ENCODE measurements around the gene DDX27.
A peak's percentile ranks its signal among the peaks of the same experiment; 100 is the strongest.
"Not testable (repeated sequence)": the region's sequence is repeated elsewhere in the genome, so short reads cannot be mapped to it uniquely, and the experiment has no call there.

DDX27 gene, protein sequence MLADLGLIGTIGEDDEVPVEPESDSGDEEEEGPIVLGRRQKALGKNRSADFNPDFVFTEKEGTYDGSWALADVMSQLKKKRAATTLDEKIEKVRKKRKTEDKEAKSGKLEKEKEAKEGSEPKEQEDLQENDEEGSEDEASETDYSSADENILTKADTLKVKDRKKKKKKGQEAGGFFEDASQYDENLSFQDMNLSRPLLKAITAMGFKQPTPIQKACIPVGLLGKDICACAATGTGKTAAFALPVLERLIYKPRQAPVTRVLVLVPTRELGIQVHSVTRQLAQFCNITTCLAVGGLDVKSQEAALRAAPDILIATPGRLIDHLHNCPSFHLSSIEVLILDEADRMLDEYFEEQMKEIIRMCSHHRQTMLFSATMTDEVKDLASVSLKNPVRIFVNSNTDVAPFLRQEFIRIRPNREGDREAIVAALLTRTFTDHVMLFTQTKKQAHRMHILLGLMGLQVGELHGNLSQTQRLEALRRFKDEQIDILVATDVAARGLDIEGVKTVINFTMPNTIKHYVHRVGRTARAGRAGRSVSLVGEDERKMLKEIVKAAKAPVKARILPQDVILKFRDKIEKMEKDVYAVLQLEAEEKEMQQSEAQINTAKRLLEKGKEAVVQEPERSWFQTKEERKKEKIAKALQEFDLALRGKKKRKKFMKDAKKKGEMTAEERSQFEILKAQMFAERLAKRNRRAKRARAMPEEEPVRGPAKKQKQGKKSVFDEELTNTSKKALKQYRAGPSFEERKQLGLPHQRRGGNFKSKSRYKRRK

DNA sequence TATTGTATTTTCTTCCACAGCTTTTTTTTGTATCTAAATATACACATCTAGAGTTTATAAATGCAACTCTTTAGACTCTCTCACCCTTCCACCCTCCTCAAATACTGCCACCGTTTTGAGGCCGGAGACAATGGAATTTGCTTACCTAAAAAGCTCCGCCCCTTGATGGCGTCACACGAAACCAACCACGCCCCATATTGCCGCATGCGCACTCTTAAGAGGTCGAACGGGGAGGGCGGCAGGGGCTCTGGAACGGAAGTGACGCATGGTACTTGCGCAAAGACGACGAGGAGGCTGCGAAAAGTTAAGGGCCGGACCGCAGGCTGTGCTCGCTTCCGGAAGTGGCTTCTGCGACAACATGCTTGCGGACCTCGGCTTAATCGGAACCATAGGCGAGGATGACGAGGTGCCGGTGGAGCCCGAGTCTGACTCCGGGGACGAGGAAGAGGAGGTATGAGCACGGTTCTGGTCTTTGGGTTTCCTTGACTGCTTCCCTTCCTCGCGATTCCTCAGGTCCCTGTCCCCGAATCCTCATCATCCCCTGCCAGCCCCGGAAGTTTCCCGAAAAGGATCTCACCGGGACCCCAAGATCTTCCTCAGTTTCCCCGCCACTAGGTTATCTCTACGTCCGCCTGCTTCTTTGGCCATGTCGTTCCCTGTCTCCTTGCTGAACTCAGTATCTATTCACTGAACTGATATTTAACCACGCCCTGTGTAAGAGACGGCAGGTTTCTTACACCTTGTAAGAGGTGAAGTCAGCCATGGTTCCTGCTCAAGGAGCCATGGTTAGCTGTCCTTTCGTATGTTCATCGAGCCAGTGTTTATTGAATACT is at the start of gene DDX27:
Gene DDX27, plus strand, starts transcription at position 326 of the 833 bp plus-strand sequence. Its CDS starts 33 bp downstream, at position 359.
- DNase-seq, result peak; percentile 98

DNA sequence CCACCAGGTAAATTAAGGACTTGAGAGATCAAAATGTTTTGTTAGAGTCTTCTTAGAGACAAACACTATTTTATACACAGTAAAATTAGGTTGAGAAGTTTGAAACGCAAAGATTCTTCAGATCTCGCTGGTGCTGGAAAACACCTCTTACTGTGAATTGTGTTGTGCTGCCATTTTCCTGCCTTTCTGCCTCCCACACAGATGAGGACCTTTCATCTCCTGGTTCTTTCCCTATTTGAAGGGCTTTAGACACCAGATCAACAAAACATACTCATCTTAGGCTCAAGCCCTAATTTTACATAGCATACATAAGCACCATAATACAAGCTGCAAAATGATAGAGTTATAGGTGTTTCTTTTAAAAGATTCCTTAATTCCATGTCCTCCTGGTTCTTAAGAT is 49.7 kb upstream of the DDX27 start:
- no peak for DNase-seq

GRCh38 chr20:49170714-49171113 is 48.5 kb upstream of the DDX27 start:
- no peak for DNase-seq

GRCh38 chr20:49171909-49172308 is 47.3 kb upstream of the DDX27 start:
- no peak for DNase-seq

DNA sequence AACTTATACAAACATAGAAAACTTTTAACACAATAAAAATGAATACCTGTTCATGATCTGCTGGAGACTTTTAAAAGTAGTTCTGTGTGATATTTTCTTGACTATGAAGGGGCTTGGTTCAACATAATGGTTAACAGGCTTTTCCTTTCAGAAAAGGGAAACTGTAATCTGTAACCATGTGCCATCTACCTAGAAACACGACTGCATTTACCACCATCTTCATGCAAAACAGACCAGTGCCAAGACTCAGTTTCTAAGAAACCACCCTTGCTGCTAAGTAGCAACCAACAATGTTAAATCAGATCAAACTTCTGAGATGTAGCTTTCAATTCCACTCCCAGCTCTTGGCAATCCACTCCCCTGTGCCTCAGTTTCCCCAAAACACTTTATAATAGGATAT is 46.8 kb upstream of the DDX27 start:
- no peak for DNase-seq

GRCh38 chr20:49174183-49174582 is 45.0 kb upstream of the DDX27 start:
- DNase-seq, result no peak

DNA sequence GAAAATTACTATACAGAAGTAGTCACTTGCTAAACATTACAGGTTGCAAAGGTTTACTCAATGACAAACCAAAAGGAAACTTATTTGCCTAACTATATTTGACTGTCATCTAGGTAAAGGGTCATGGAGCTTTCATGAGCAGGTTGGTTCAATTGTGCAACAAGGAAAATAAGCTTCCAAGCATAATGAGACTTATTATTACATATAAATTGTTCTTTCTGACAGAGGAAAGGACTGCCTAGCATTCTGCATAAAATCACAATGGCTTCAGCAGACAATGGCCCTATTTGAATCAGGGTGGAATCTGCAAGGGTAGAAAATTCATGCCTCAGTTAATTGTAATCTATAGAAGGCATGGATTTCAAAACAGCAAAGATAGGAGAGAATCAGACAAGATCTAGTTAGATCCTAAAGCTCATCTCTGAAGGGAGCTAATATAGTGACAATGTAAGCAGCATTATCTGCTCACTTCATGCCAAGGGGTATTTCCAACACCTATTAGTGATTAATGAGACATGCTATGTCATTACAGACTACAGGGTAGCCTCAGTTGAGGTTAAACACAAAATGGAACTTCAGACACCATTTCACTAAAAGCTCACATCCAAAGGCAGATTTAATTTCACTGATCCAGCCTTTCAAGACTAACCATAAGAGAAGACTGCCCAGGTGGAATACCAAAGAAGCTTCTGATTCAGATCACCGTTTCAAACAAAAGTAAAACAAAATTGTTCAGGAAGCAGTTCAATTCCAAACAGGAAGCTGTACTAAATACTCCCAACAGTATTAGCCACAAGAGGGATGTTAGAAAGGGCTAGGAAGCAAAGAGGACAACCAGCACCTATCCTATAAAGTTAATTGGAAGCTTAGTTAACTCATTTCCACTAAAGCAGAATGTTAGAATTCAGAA is 39.6 kb upstream of the DDX27 start:
- no peak for DNase-seq

- no peak for DNase-seq
Observed at GRCh38 chr20:49181265-49181877, 37.8 kb upstream of the DDX27 start.

GRCh38 chr20:49183444-49183843 is 35.8 kb upstream of the DDX27 start:
- no peak for DNase-seq

- DNase-seq, result not testable (repeated sequence)
Observed at GRCh38 chr20:49184084-49184501, 35.1 kb upstream of the DDX27 start.

GRCh38 chr20:49184691-49185070 is 34.5 kb upstream of the DDX27 start:
- no peak for DNase-seq

DNA sequence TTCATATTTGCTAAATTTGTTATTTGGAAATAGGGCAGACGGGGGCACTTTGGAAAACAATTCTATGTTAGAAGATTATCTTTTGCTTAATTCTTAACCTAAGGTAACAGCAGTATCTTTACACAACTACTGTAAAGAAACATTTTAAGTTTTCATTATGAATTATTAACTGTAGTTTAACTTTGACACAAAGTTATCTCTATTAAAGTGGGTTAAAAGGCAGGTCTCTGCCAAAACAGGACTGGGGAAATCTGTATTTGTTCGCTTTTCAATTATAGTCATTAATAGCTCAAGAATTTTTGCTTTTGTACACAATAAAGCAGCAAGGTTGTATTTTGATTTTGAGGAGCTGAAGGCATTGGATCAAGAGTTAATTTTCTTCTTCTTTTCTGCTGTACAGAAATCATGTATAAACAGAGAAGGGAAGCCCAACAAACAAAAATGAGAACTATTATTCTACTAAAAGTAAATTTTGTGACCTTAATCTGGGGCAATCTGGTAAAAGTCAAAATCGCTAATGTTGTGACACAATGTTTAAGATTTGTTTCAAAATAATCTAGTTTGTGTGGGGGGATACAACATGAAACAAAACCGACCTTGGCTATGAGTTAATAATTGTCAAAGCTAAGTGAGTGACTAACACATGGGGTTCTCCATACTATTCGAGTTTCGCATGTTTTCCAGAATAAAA is 34.0 kb upstream of the DDX27 start:
- no peak for DNase-seq

- peak; percentile 82 for DNase-seq
Observed at GRCh38 chr20:49186535-49187329, 32.5 kb upstream of the DDX27 start.

DNA sequence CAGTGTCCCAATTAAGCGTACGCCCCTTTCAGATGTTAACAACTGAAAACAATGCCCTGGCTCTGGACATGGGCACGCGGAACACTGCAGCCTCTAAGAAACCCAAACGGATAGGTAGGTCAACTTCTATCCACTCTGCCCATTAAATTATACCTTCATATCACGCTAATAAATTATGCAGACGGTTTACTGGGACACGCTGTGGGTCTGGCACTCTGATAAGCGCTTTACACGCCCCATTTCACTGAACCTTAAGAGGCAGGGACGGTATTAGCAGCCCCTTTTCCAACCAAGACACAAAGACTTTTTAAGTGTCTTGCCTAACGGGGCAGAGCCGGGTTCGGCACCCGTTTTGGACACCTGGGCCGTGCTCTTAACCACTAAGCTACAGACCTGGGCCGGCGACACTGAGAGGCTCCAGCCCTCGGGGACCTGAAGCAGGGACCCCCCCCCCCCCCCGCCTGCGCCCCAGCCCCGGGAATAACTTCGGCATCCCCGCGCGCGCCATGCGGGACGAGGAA is 31.8 kb upstream of the DDX27 start:
- peak; percentile 46 for DNase-seq

DNA sequence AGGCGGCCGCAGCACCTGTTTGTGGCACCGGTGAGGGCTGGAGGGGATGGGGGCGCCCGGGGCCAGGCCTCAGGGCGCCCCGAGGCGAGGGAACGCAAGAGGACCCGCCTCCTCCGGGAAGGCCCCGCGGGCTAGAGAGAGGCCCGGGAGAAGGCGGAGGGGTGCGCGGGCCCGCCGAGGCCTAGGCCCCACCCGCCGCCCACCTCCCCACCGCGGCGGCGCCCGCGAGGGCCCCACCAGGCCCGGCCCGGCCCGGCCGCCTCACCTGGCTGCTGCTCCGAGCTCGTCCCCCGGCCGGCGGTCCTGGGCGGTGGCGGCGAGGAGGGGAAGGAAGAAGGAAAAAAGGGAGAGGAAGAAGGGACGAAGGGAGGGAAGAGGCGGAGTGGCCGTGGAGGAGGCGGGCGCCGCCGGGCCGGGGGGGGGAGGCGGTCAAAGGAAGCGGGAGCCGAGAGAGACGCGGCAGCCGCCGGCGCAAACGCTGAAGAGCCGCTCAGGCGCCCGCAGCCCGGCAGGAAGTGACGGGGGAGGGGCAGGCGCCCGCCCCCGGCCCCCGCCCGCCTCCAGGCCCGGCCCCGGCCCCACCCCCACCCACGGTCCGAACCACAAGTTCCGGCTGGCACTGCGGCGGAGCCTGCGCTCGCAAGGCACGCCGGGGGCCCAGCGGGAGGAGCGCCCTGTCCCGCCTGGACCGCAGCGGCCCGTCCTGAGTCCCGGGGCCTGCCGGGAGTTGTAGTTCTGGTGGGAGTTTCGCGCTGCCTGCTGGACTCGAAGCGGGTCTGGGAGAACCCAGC is 31.2 kb upstream of the DDX27 start, which contains the start of gene STAU1:
Gene STAU1, minus strand, starts transcription at position 484 of the 791 bp plus-strand sequence. CDS start 22,133 bp downstream, outside the sequence.
- peak; percentile 96 for DNase-seq

- DNase-seq, result not testable (repeated sequence)
Observed at GRCh38 chr20:49192944-49193518, 26.2 kb upstream of the DDX27 start.

- DNase-seq, result no peak
Observed at GRCh38 chr20:49199729-49200293, 19.4 kb upstream of the DDX27 start.

DNA sequence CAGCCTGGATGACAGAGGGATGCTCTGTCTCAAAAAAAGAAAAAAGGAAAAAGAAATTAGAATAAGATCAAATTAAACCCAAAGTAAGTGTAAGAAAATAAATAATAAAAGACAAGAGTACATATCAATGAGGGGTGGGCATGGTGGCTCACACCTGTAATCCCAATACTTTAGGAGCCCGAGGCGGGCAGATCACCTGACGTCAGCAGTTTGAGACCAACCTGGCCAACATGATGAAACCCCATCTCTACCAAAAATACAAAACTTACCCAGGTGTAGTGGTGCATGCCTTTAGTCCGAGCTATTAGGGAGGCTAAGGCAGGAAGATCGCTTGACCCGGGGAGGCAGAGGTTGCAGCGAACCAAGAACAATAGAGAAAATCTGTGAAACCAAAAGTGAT is 16.2 kb upstream of the DDX27 start:
- no peak for DNase-seq
